Measurements from ENCODE around the gene CSHL1. TPM values are rescaled to one million over a fixed set of nuclear protein-coding genes. Genes with fewer than 3 reads are reported as not detected.
A peak's percentile ranks its signal among the peaks of the same experiment; 100 is the strongest.

CSHL1 gene
- total and polyA plus RNA-seq, 9 of the 15 experiments (the other 6 are each of a cell fraction or from before 2014, with no cell fraction given): not detected

GRCh38 chr17:63932721-63933120, 21.7 kb upstream of the CSHL1 start:
- H3K27ac ChIP-seq (ENCODE audit: extremely low read depth, low read depth, low read length): no peak overlapping the region
- H3K4me1 ChIP-seq (replicated peaks in 1 of 2; ENCODE audit: control insufficient read depth in 2 of 2, insufficient read depth in 2 of 2, low read length in 2 of 2): peaks cover 0 to 33% of the 10 kb centered on the region in 2 experiments; a peak in 2 of 5 replicates
- no peak overlapping the region for H3K4me3 ChIP-seq
- FAIRE-seq (no peak), ATAC-seq (no peak), DNase-seq (ENCODE audit: extremely low read depth in 1 of 4, low spot score in 3 of 4) (no peak)
- H3K79me2 ChIP-seq (ENCODE audit: control insufficient read depth, insufficient read depth, low read length): no peaks in the 10 kb centered on the region
- TF ChIP-seq TGIF2 (CRISPR knock-in tag; IDR thresholded peaks at IDR 0.05) (no peak), BCOR (IDR thresholded peaks at IDR 0.05) (0 out of 2 replicates have a peak, but pooled peaks have one; percentile 29), ZFP36 (IDR thresholded peaks at IDR 0.05; ENCODE audit: low read depth, low read length, partially characterized antibody) (peak; percentile 48)
- H4K20me1 ChIP-seq (replicated peaks; ENCODE audit: control insufficient read depth, insufficient read depth, low read length): no peaks in the 10 kb centered on the region
- POLR2A ChIA-PET: interaction anchor here (0.6 to 1.5 kb wide), 2 partner anchors 14 to 185 kb away, joined by 3 to 5 read pairs; no protein-coding TSS in a partner anchor
- no peaks in the 10 kb centered on the region for H3K36me3 ChIP-seq (ENCODE audit: control insufficient read depth, insufficient read depth, low read length)
- no TSS peak for BruUV-seq (replicated peaks)
- intact Hi-C loops (cut with micrococcal nuclease) (no loop called here), in situ Hi-C loops (cut with MboI) (no loop called here)
- H3K9me1 ChIP-seq (ENCODE audit: control insufficient read depth, insufficient read depth, low read length): no peaks in the 10 kb centered on the region
- H3K9me3 ChIP-seq (replicated peaks; ENCODE audit: control insufficient read depth, insufficient read depth, low read depth, low read length): no peaks in the 10 kb centered on the region
- 59% methylated on average over 4 of the region's 4 CpGs for WGBS (ENCODE audit: insufficient coverage, low coverage, missing lambda C conversion rate)
- H3K4me2 ChIP-seq (ENCODE audit: insufficient read depth, low read length): no peak overlapping the region
- H3K9ac ChIP-seq (ENCODE audit: insufficient read depth in 1 of 2, low read depth in 2 of 2, low read length in 2 of 2): no peak overlapping the region
- H3K27me3 ChIP-seq (ENCODE audit: control insufficient read depth in 2 of 2, insufficient read depth in 2 of 2, low read length in 2 of 2): peaks cover 9 to 24% of the 10 kb centered on the region in 2 experiments; a peak in 4 of 5 replicates
- CTCF ChIA-PET (ENCODE audit: low intra/inter-chr PET ratio): no interaction called here
- no peak overlapping the region for H2AFZ ChIP-seq (ENCODE audit: low read depth, low read length)

DNA sequence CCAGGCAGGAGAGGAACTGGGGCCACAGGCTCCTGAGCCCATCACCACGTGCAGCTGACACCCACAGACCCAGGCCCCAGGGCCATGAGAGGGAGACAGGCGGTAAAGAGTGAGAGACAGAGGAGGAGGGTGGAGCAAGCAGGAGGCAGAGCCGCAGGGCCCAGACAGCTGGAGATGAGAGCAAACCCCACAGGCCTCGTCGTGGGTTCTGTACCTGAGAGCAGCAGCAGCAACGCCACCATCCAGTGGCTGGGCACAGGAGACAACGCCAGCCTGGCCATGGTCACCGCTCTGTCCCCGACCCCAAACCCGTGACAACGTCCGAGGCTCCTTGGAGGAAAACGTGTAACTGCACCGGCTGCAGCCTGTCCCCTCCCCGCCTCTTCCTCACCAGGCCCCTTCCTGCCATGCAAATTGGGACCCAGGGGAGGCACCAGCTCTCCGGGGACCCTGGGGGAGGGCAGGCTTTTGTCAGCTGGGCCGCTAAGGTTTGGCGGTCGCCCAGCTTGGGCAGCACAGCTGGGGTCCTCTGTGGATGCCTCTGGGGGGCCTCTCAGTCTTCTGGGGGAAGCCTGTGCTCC, 21.0 kb upstream of the CSHL1 start, which contains the start of gene CD79B:
Gene CD79B, minus strand, starts transcription at position 351 of the 581 bp plus-strand sequence. Its CDS starts 70 bp downstream, at position 281.
- H3K27me3 ChIP-seq (ENCODE audit: control insufficient read depth in 2 of 2, insufficient read depth in 2 of 2, low read length in 2 of 2): peaks cover 9 to 24% of the 10 kb centered on the region in 2 experiments; a peak in 4 of 5 replicates
- H3K9me1 ChIP-seq (ENCODE audit: control insufficient read depth, insufficient read depth, low read length): no peaks in the 10 kb centered on the region
- intact Hi-C loops (cut with micrococcal nuclease) (no loop called here), in situ Hi-C loops (cut with MboI) (no loop called here)
- H3K4me1 ChIP-seq (replicated peaks in 1 of 2; ENCODE audit: control insufficient read depth in 2 of 2, insufficient read depth in 2 of 2, low read length in 2 of 2): peaks cover 0 to 33% of the 10 kb centered on the region in 2 experiments; a peak in 2 of 5 replicates
- no peak within 1 kb of the TSS for H3K27ac ChIP-seq (ENCODE audit: extremely low read depth, low read depth, low read length)
- no peaks in the 10 kb centered on the region for H3K79me2 ChIP-seq (ENCODE audit: control insufficient read depth, insufficient read depth, low read length)
- WGBS (ENCODE audit: insufficient coverage, low coverage, missing lambda C conversion rate): 55% methylated on average over 19 of the region's 19 CpGs
- H3K9ac ChIP-seq (ENCODE audit: insufficient read depth in 1 of 2, low read depth in 2 of 2, low read length in 2 of 2): peak within 1 kb of the TSS in 1 of 2 experiments; percentile 74; a peak in 2 of 4 replicates
- FAIRE-seq (no peak), DNase-seq (ENCODE audit: extremely low read depth in 1 of 4, low spot score in 3 of 4) (no peak), ATAC-seq (no peak)
- no TSS peak for BruUV-seq (replicated peaks)
- H3K4me2 ChIP-seq (ENCODE audit: insufficient read depth, low read length): peak within 1 kb of the TSS; percentile 9; the same call in 1 of the 2 replicates
- H2AFZ ChIP-seq (ENCODE audit: low read depth, low read length): peak within 1 kb of the TSS; percentile 28
- ChIA-PET CTCF (ENCODE audit: low intra/inter-chr PET ratio) (no interaction called here), POLR2A (interaction anchor here (1.5 to 2.0 kb wide), 2 partner anchors 8 to 14 kb away, joined by 5 read pairs; no protein-coding TSS in a partner anchor)
- H3K4me3 ChIP-seq: no peak within 1 kb of the TSS
- no peaks in the 10 kb centered on the region for H4K20me1 ChIP-seq (replicated peaks; ENCODE audit: control insufficient read depth, insufficient read depth, low read length)
- no peaks in the 10 kb centered on the region for H3K36me3 ChIP-seq (ENCODE audit: control insufficient read depth, insufficient read depth, low read length)
- H3K9me3 ChIP-seq (replicated peaks; ENCODE audit: control insufficient read depth, insufficient read depth, low read depth, low read length): no peaks in the 10 kb centered on the region
- TF ChIP-seq SIN3A (IDR thresholded peaks at IDR 0.05; ENCODE audit: borderline replicate concordance in 2 of 2, control insufficient read depth in 1 of 2, low read depth in 2 of 2, low read length in 2 of 2) (no peak), CBFA2T2 (conservative IDR thresholded peaks at IDR 0.05) (no peak), ASH1L (IDR thresholded peaks at IDR 0.05; ENCODE audit: borderline replicate concordance, low read depth, partially characterized antibody) (no peak), GTF3C2 (IDR thresholded peaks at IDR 0.05; ENCODE audit: borderline replicate concordance, extremely low read depth, insufficient read length) (no peak), SMARCA4 (IDR thresholded peaks at IDR 0.05) (no peak), IRF2 (CRISPR knock-in tag; IDR thresholded peaks at IDR 0.05) (no peak), ZNF121 (CRISPR knock-in tag; conservative IDR thresholded peaks at IDR 0.05) (no peak)
- TF ChIP-seq, protein P1, sequence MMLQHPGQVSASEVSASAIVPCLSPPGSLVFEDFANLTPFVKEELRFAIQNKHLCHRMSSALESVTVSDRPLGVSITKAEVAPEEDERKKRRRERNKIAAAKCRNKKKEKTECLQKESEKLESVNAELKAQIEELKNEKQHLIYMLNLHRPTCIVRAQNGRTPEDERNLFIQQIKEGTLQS (IDR thresholded peaks at IDR 0.05): no peak
- TF ChIP-seq, protein P1 (CRISPR knock-in tag; conservative IDR thresholded peaks at IDR 0.05): no peak

Data from K562 (cell line).